ENCODE results near the gene ZNF804A.

- no peak; the same call in 1 of the 2 replicates for TF ChIP-seq PATZ1 (CRISPR knock-in tag; IDR thresholded peaks at IDR 0.05; ENCODE audit: borderline replicate concordance)
- no peak for TF ChIP-seq OSR1 (CRISPR knock-in tag; IDR thresholded peaks at IDR 0.05)
- no peak for TF ChIP-seq SNAI2 (CRISPR knock-in tag; IDR thresholded peaks at IDR 0.05)
- TF ChIP-seq TCF4 (CRISPR knock-in tag; IDR thresholded peaks at IDR 0.05; ENCODE audit: borderline replicate concordance): no peak
- no peak for TF ChIP-seq CSRNP3 (CRISPR knock-in tag; IDR thresholded peaks at IDR 0.05)
- no peak for TF ChIP-seq ZNF565 (CRISPR knock-in tag; conservative IDR thresholded peaks at IDR 0.05; ENCODE audit: low read depth)
- no peak for TF ChIP-seq RARB (CRISPR knock-in tag; IDR thresholded peaks at IDR 0.05)
- TF ChIP-seq PPARA (CRISPR knock-in tag; IDR thresholded peaks at IDR 0.05; ENCODE audit: borderline replicate concordance): no peak
- no peak for TF ChIP-seq CREB5 (CRISPR knock-in tag; IDR thresholded peaks at IDR 0.05; ENCODE audit: low read depth)
Observed at GRCh38 chr2:184596819-184597411, 1.4 kb upstream of the ZNF804A start.

Data from SK-N-SH treated with all-trans-retinoic acid at 6 μM for 48 hours (cell line).